OCI-LY7 (cell line): ENCODE results near the gene UGT1A1. TPM values are rescaled to one million over a fixed set of nuclear protein-coding genes. Genes with fewer than 3 reads are reported as not detected.

Experiments used
- BruUV-seq: library from RNA; stranded (reverse); fragments of 400-500 nt; replicated peaks from 2 replicates; lab custom pipeline; 2021; lab: Mats Ljungman, UMichigan
- CTCF ChIA-PET: fragments of 300-600 bp; sonication (Branson Sonifier 250); formaldehyde crosslinking; loops from one replicate; lab custom pipeline; 2022; ENCODE audit warnings: antibody characterized with exemption; ENCODE audit not compliant: unreplicated experiment; lab: Charles Lee
- POLR2A ChIA-PET: fragments of 300-600 bp; sonication (Branson Sonifier 250); formaldehyde crosslinking; loops from one replicate; lab custom pipeline; 2022; ENCODE audit warnings: antibody characterized with exemption; lab: Charles Lee
- DNase-seq: peaks from one replicate; pipeline ENCODE4 v3.0.0-alpha.2; 2015; ENCODE audit warnings: low spot score
- H2AFZ ChIP-seq: fragments of 200-600 bp; sonication (generic), shearing (Covaris generic); 2 replicates; pipeline ENCODE4 v1.6.1; 2014; ENCODE audit warnings: mild to moderate bottlenecking, antibody characterized with exemption, low read length, moderate library complexity
- H3K27ac ChIP-seq: fragments of 200-600 bp; sonication (generic); 2 replicates; pipeline ENCODE4 v1.5.1; 2014; ENCODE audit warnings: mixed run types, low read depth, mild to moderate bottlenecking, moderate library complexity, low read length, inconsistent platforms; ENCODE audit not compliant: poor library complexity, severe bottlenecking
- H3K36me3 ChIP-seq: fragments of 200-600 bp; sonication (generic); 2 replicates; pipeline ENCODE4 v1.6.1; 2014; ENCODE audit warnings: mild to moderate bottlenecking, antibody characterized with exemption, low read length, moderate library complexity, mixed read lengths; ENCODE audit not compliant: insufficient read depth
- H3K4me1 ChIP-seq: fragments of 200-600 bp; sonication (generic); 2 replicates; pipeline ENCODE4 v1.5.1; 2014; ENCODE audit warnings: mild to moderate bottlenecking, low read length; ENCODE audit not compliant: insufficient read depth, poor library complexity, severe bottlenecking
- H3K4me2 ChIP-seq: fragments of 200-600 bp; sonication (generic); 2 replicates; pipeline ENCODE4 v1.6.1; 2014; ENCODE audit warnings: mild to moderate bottlenecking, low read length
- H3K4me3 ChIP-seq: fragments of 200-600 bp; sonication (generic); 2 replicates; pipeline ENCODE4 v1.5.1; 2014; ENCODE audit warnings: mild to moderate bottlenecking, low read depth, low read length; ENCODE audit not compliant: poor library complexity, severe bottlenecking
- H3K79me2 ChIP-seq: fragments of 200-600 bp; sonication (generic); 2 replicates; pipeline ENCODE4 v1.6.1; 2016; ENCODE audit warnings: low read depth, mild to moderate bottlenecking, low read length, moderate library complexity, mixed read lengths; ENCODE audit not compliant: insufficient read depth
- H3K9me2 ChIP-seq: fragments of 200-600 bp; sonication (generic); 2 replicates; pipeline ENCODE4 v1.6.1; 2016; ENCODE audit warnings: mild to moderate bottlenecking, low read length, mixed read lengths; ENCODE audit not compliant: insufficient read depth
- H3K9me3 ChIP-seq: fragments of 200-600 bp; sonication (generic); 2 replicates; pipeline ENCODE4 v1.6.1; 2014; ENCODE audit warnings: mild to moderate bottlenecking, mixed run types, low read length, mixed read lengths
- H4K20me1 ChIP-seq: fragments of 200-600 bp; sonication (generic); 2 replicates; pipeline ENCODE4 v1.6.1; 2014; ENCODE audit warnings: mild to moderate bottlenecking, antibody characterized with exemption, low read length, moderate library complexity, mixed read lengths; ENCODE audit not compliant: insufficient read depth
- EZH2phosphoT487 ChIP-seq: fragments of 200-600 bp; sonication (generic); IDR thresholded peaks from 2 replicates; pipeline ENCODE4 v1.6.1; 2018; ENCODE audit warnings: low read depth, borderline replicate concordance, mild to moderate bottlenecking, mixed run types, antibody characterized with exemption, low read length, moderate library complexity, mixed read lengths
- intact Hi-C: fragments of 100-400 bp; cut with micrococcal nuclease; formaldehyde crosslinking; loops from one replicate; pipeline ENCODE4 v1.10.0; 2022; ENCODE audit not compliant: unreplicated experiment
- total RNA-seq, 2 experiments: library from RNA; depleted of rRNA in 1 of 2; stranded (reverse); fragments of >200 nt in 1 of 2; shearing (Covaris generic) in 1 of 2; gene quantifications; 2 replicates each; pipeline ENCODE4 v1.2.3, GENCODE V29; 2014 to 2022
- TF ChIP-seq, protein P1 (sequence below): fragments of 200-600 bp; sonication (generic); conservative IDR thresholded peaks from 2 replicates; pipeline ENCODE4 v1.5.1; 2014; ENCODE audit warnings: mild to moderate bottlenecking, antibody characterized with exemption, low read length, moderate library complexity, mixed read lengths

UGT1A1 gene
- total RNA-seq, 2 experiments from 2014 or later: not detected

DNA sequence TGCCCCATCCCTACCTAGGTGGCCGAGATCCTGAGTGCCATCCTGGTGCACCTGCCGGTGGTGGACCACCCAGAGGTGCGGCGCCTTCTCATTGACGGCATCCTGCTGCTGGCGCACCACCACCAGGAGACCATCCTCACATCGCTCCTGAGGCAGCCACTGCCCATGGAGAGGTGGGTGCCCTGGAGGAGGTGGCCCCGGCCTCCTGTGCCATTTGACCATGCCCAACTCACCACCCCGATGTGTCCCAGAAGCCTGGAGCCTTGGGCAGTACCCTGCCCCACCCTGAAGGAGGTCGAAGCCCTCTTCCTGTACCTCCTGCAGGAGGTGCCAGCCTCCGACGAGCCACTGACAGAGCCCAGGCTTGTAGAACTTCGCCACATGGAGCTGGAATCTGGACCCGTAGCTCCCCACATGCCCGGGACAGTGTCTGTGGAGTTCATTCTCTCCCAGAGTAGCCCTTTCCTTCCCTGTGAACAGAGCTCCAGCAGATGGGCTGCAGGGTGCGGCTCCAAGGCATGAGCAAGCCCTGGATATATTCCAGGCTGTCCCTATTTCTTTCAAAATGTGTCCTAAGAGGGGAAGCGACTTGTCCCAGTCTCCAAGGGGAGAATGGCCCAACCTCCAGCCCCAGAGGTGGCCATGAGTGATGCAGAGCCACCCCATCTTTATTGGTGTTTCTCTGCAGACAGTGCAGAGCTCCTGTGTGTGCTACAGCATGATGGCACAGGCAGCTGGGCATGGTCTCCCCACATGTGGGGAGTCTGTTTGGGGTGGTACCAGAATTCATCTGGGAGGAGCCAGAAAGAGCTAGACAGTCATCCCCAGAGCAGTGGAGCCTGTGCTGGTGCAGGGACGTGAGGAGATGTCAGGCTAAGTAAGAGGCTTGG, 60.1 kb downstream of the UGT1A1 start:
- H3K27ac ChIP-seq: no peak overlapping the region
- H3K4me3 ChIP-seq: no peak overlapping the region
- POLR2A ChIA-PET: interaction anchor here (0.6 kb wide), 1 partner anchor 50 kb away, joined by 4 read pairs; no protein-coding TSS in a partner anchor
- intact Hi-C loops: no loop called here
- no peaks in the 10 kb centered on the region for H3K9me3 ChIP-seq
- BruUV-seq: no TSS peak
- CTCF ChIA-PET: interaction anchor here (0.5 kb wide), 1 partner anchor 38 kb away, joined by 3 read pairs; no protein-coding TSS in a partner anchor
- H3K4me1 ChIP-seq: no peaks in the 10 kb centered on the region
- H3K9me2 ChIP-seq: no peaks in the 10 kb centered on the region
- DNase-seq: no peak
- no peaks in the 10 kb centered on the region for H3K36me3 ChIP-seq
- H4K20me1 ChIP-seq: no peaks in the 10 kb centered on the region
- no peak overlapping the region for H2AFZ ChIP-seq
- TF ChIP-seq, protein P1, sequence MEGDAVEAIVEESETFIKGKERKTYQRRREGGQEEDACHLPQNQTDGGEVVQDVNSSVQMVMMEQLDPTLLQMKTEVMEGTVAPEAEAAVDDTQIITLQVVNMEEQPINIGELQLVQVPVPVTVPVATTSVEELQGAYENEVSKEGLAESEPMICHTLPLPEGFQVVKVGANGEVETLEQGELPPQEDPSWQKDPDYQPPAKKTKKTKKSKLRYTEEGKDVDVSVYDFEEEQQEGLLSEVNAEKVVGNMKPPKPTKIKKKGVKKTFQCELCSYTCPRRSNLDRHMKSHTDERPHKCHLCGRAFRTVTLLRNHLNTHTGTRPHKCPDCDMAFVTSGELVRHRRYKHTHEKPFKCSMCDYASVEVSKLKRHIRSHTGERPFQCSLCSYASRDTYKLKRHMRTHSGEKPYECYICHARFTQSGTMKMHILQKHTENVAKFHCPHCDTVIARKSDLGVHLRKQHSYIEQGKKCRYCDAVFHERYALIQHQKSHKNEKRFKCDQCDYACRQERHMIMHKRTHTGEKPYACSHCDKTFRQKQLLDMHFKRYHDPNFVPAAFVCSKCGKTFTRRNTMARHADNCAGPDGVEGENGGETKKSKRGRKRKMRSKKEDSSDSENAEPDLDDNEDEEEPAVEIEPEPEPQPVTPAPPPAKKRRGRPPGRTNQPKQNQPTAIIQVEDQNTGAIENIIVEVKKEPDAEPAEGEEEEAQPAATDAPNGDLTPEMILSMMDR: no peak
- TF ChIP-seq EZH2phosphoT487: no peak
- H3K4me2 ChIP-seq: no peak overlapping the region
- no peaks in the 10 kb centered on the region for H3K79me2 ChIP-seq

DNA sequence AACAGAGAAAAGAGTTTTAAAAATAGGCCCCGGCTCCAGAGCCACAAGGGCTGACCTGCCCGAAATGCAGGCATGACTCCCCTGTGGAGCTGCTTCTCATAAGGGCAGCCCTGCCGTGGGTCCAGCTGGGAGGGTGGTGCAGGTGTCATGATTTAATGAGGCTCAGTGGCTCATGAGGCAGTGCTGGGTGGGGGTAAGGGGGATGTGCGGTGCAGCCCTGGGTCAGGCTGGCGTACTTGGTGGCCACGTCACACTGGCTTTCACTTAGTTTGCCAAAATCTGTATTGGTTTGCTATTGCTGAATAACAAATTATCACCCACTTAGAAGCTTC, 60.7 kb downstream of the UGT1A1 start:
- H3K79me2 ChIP-seq: no peaks in the 10 kb centered on the region
- ChIA-PET POLR2A (interaction anchor here (0.6 kb wide), 1 partner anchor 51 kb away, joined by 4 read pairs; no protein-coding TSS in a partner anchor), CTCF (interaction anchor here (0.5 kb wide), 1 partner anchor 38 kb away, joined by 3 read pairs; no protein-coding TSS in a partner anchor)
- no peak overlapping the region for H3K27ac ChIP-seq
- no peaks in the 10 kb centered on the region for H3K9me2 ChIP-seq
- no peak overlapping the region for H3K4me3 ChIP-seq
- H3K4me2 ChIP-seq: no peak overlapping the region
- no peak for DNase-seq
- no peaks in the 10 kb centered on the region for H3K4me1 ChIP-seq
- H3K9me3 ChIP-seq: no peaks in the 10 kb centered on the region
- no TSS peak for BruUV-seq
- H2AFZ ChIP-seq: no peak overlapping the region
- no peaks in the 10 kb centered on the region for H4K20me1 ChIP-seq
- TF ChIP-seq, protein P1: no peak
- no peak for TF ChIP-seq EZH2phosphoT487
- H3K36me3 ChIP-seq: no peaks in the 10 kb centered on the region
- intact Hi-C loops: no loop called here

DNA sequence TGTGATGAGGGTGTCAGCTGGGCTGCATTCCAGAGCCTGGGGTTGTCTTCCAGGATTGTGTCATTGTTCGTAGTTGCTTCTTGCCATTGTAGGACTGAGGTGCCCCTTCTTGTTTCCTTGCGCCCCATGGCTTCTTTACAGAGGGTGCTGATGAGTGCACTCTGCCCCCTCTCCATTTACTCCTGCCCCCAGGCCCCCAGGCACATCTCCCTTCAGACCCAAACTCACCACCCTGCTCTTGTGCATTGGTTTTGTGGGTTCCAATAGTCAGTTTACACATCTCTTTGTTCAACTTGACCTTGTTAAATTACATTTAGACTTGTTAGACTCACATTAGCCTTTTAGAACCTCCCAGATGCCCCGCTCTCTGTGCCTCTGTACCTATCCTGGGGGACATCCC, 61.1 kb downstream of the UGT1A1 start:
- no peak overlapping the region for H3K4me3 ChIP-seq
- no peaks in the 10 kb centered on the region for H3K36me3 ChIP-seq
- TF ChIP-seq, protein P1: no peak
- TF ChIP-seq EZH2phosphoT487: no peak
- H3K9me2 ChIP-seq: no peaks in the 10 kb centered on the region
- no peaks in the 10 kb centered on the region for H3K4me1 ChIP-seq
- DNase-seq: no peak
- H4K20me1 ChIP-seq: no peaks in the 10 kb centered on the region
- no peaks in the 10 kb centered on the region for H3K9me3 ChIP-seq
- CTCF ChIA-PET: no interaction called here
- BruUV-seq: no TSS peak
- POLR2A ChIA-PET: no interaction called here
- H3K27ac ChIP-seq: no peak overlapping the region
- H3K79me2 ChIP-seq: no peaks in the 10 kb centered on the region
- H3K4me2 ChIP-seq: no peak overlapping the region
- H2AFZ ChIP-seq: no peak overlapping the region
- intact Hi-C loops: no loop called here
